Trophoblast cell (in vitro differentiated cells and primary cell): ENCODE measurements around the gene GNA15.

Source experiments
- DNase-seq, 2 donors: peaks; one replicate each; pipeline ENCODE4 v3.0.0-alpha.2; 2016
- H2AFZ ChIP-seq: 2 replicates; pipeline ENCODE4 v1.6.1; 2013; ENCODE audit warnings: low read length, moderate library complexity, mild to moderate bottlenecking; ENCODE audit not compliant: insufficient read depth, poor library complexity
- H2AK5ac ChIP-seq: 2 replicates; pipeline ENCODE4 v1.6.1; 2013; ENCODE audit warnings: mild to moderate bottlenecking, low read length
- H2BK120ac ChIP-seq: 2 replicates; pipeline ENCODE4 v1.6.1; 2013; ENCODE audit warnings: low read length, mild to moderate bottlenecking, moderate library complexity; ENCODE audit not compliant: insufficient read depth, poor library complexity
- H2BK12ac ChIP-seq: 2 replicates; pipeline ENCODE4 v1.6.1; 2013; ENCODE audit warnings: mild to moderate bottlenecking, low read length, moderate library complexity
- H2BK5ac ChIP-seq: 2 replicates; pipeline ENCODE4 v1.6.1; 2013; ENCODE audit warnings: low read length, low read depth, moderate library complexity, mild to moderate bottlenecking; ENCODE audit not compliant: poor library complexity
- H3K14ac ChIP-seq: 2 replicates; pipeline ENCODE4 v1.6.1; 2013; ENCODE audit warnings: mild to moderate bottlenecking, low read length
- H3K18ac ChIP-seq: 2 replicates; pipeline ENCODE4 v1.6.1; 2013; ENCODE audit warnings: mild to moderate bottlenecking, low read length
- H3K23ac ChIP-seq: 2 replicates; pipeline ENCODE4 v1.6.1; 2013; ENCODE audit warnings: low read length
- H3K27ac ChIP-seq: 2 replicates; pipeline ENCODE4 v1.5.1; 2013; ENCODE audit warnings: low read depth, mild to moderate bottlenecking, inconsistent platforms, low read length, moderate library complexity
- H3K27me3 ChIP-seq: 2 replicates; pipeline ENCODE4 v1.6.1; 2013; ENCODE audit warnings: inconsistent platforms, mild to moderate bottlenecking, low read length, moderate library complexity; ENCODE audit not compliant: insufficient read depth
- H3K36me3 ChIP-seq, 2 experiments: 1 replicate in 1 of 2; 2 replicates in 1 of 2; pipeline ENCODE4 v1.6.1; 2013; ENCODE audit warnings: low read length in 2 of 2, mild to moderate bottlenecking in 2 of 2, moderate library complexity in 1 of 2; ENCODE audit not compliant: insufficient read depth in 2 of 2, control insufficient read depth in 1 of 2
- H3K4ac ChIP-seq: 2 replicates; pipeline ENCODE4 v1.6.1; 2013; ENCODE audit warnings: low read depth, mild to moderate bottlenecking, low read length, moderate library complexity
- H3K4me1 ChIP-seq, 2 experiments: 1 replicate in 1 of 2; 2 replicates in 1 of 2; pipeline ENCODE4 v1.6.1; 2013; ENCODE audit warnings: low read length in 2 of 2, mild to moderate bottlenecking in 2 of 2, moderate library complexity in 1 of 2; ENCODE audit not compliant: insufficient read depth in 2 of 2, control insufficient read depth in 1 of 2
- H3K4me2 ChIP-seq: 2 replicates; pipeline ENCODE4 v1.6.1; 2013; ENCODE audit warnings: inconsistent platforms, mild to moderate bottlenecking, low read length, moderate library complexity
- H3K4me3 ChIP-seq: 2 replicates; pipeline ENCODE4 v1.5.1; 2013; ENCODE audit warnings: mild to moderate bottlenecking, low read depth, low read length, inconsistent platforms
- H3K79me1 ChIP-seq: one replicate; pipeline ENCODE4 v1.6.1; 2013; ENCODE audit warnings: low read length
- H3K79me2 ChIP-seq: 2 replicates; pipeline ENCODE4 v1.6.1; 2013; ENCODE audit warnings: low read length, mild to moderate bottlenecking; ENCODE audit not compliant: control insufficient read depth, insufficient read depth, poor library complexity
- H3K9ac ChIP-seq: 2 replicates; pipeline ENCODE4 v1.6.1; 2013; ENCODE audit warnings: mild to moderate bottlenecking, low read length
- H3K9me3 ChIP-seq: 2 replicates; pipeline ENCODE4 v1.6.1; 2013; ENCODE audit warnings: low read depth, mild to moderate bottlenecking, control low read depth, inconsistent platforms, low read length; ENCODE audit not compliant: insufficient read depth
- H4K12ac ChIP-seq: 2 replicates; pipeline ENCODE4 v1.6.1; 2013; ENCODE audit warnings: low read depth, mild to moderate bottlenecking, low read length, moderate library complexity
- H4K8ac ChIP-seq: 2 replicates; pipeline ENCODE4 v1.6.1; 2013; ENCODE audit warnings: low read depth, mild to moderate bottlenecking, low read length, moderate library complexity
- H4K91ac ChIP-seq: one replicate; pipeline ENCODE4 v1.6.1; 2013; ENCODE audit warnings: low read depth, mild to moderate bottlenecking, low read length, moderate library complexity
- WGBS: extraction: QIAGEN DNeasy Blood & Tissue Kit; methylation state at CpG from one replicate; pipeline ENCODE4 v1.1.7; 2013; ENCODE audit warnings: missing lambda C conversion rate; ENCODE audit not compliant: insufficient read length, insufficient coverage; ENCODE audit errors: extremely low coverage; 5-methylcytosine and 5-hydroxymethylcytosine counted together

GNA15 gene

GRCh38 chr19:3142292-3142670, 6.4 kb downstream of the GNA15 start:
- H3K4me2 ChIP-seq = no peak overlapping the region
- peaks cover 1% of the 10 kb centered on the region for H3K9me3 ChIP-seq
- no peak overlapping the region for H2BK5ac ChIP-seq
- DNase-seq = peak in 1 of 2 donors; percentile 36
- H2BK120ac ChIP-seq = no peak overlapping the region
- no peaks in the 10 kb centered on the region for H3K79me1 ChIP-seq
- no peak overlapping the region for H3K23ac ChIP-seq
- no peak overlapping the region for H4K91ac ChIP-seq
- H2BK12ac ChIP-seq = no peak overlapping the region
- H4K8ac ChIP-seq = no peak overlapping the region
- H3K4me1 ChIP-seq = no peaks in the 10 kb centered on the region
- no peak overlapping the region for H3K18ac ChIP-seq
- no peaks in the 10 kb centered on the region for H3K36me3 ChIP-seq
- no peak overlapping the region for H2AK5ac ChIP-seq
- H2AFZ ChIP-seq = no peak overlapping the region
- WGBS = no CpG with 5 or more reads among the region's 6 CpGs
- no peaks in the 10 kb centered on the region for H3K27me3 ChIP-seq
- H3K9ac ChIP-seq = no peak overlapping the region
- H3K27ac ChIP-seq = no peak overlapping the region
- H3K4me3 ChIP-seq = no peak overlapping the region
- no peak overlapping the region for H3K14ac ChIP-seq
- no peak overlapping the region for H4K12ac ChIP-seq
- H3K4ac ChIP-seq = no peak overlapping the region
- no peaks in the 10 kb centered on the region for H3K79me2 ChIP-seq

GRCh38 chr19:3142781-3143337, 7.0 kb downstream of the GNA15 start:
- H3K23ac ChIP-seq = no peak overlapping the region
- H3K9ac ChIP-seq = no peak overlapping the region
- DNase-seq = no peak

GRCh38 chr19:3145909-3146676, 10.3 kb downstream of the GNA15 start:
- H3K4me3 ChIP-seq = no peak overlapping the region
- H3K4me1 ChIP-seq = no peaks in the 10 kb centered on the region
- H3K4me2 ChIP-seq = no peak overlapping the region
- H2BK120ac ChIP-seq = no peak overlapping the region
- H3K79me1 ChIP-seq = no peaks in the 10 kb centered on the region
- no peak overlapping the region for H3K23ac ChIP-seq
- no CpG with 5 or more reads among the region's 20 CpGs for WGBS
- H2BK12ac ChIP-seq = no peak overlapping the region
- no peak overlapping the region for H4K8ac ChIP-seq
- H3K36me3 ChIP-seq = no peaks in the 10 kb centered on the region
- no peak overlapping the region for H3K27ac ChIP-seq
- H3K27me3 ChIP-seq = no peaks in the 10 kb centered on the region
- no peak overlapping the region for H3K4ac ChIP-seq
- H2AFZ ChIP-seq = no peak overlapping the region
- H4K12ac ChIP-seq = no peak overlapping the region
- H3K14ac ChIP-seq = no peak overlapping the region
- no peak for DNase-seq
- no peak overlapping the region for H4K91ac ChIP-seq
- no peak overlapping the region for H2AK5ac ChIP-seq
- H2BK5ac ChIP-seq = no peak overlapping the region
- H3K9me3 ChIP-seq = peaks cover 7% of the 10 kb centered on the region
- no peak overlapping the region for H3K9ac ChIP-seq
- H3K79me2 ChIP-seq = no peaks in the 10 kb centered on the region
- no peak overlapping the region for H3K18ac ChIP-seq

More at GRCh38 chr19:3142781-3143337, 7.0 kb downstream of the GNA15 start:
- Histone ChIP-seq H4K12ac (no peak overlapping the region), H2BK12ac (no peak overlapping the region), H3K36me3 (no peaks in the 10 kb centered on the region), H3K4me2 (no peak overlapping the region), H2BK5ac (no peak overlapping the region), H3K4ac (no peak overlapping the region), H4K8ac (no peak overlapping the region), H4K91ac (no peak overlapping the region), H2AK5ac (no peak overlapping the region), H3K79me2 (no peaks in the 10 kb centered on the region), H3K14ac (no peak overlapping the region), H3K27ac (no peak overlapping the region), H3K27me3 (no peaks in the 10 kb centered on the region), H3K4me3 (no peak overlapping the region), H3K79me1 (no peaks in the 10 kb centered on the region), H2BK120ac (no peak overlapping the region), H2AFZ (no peak overlapping the region), H3K9me3 (peaks cover 1% of the 10 kb centered on the region), H3K4me1 (no peaks in the 10 kb centered on the region), H3K18ac (no peak overlapping the region)
- no CpG with 5 or more reads among the region's 11 CpGs for WGBS

GRCh38 chr19:3146677-3147100, 10.9 kb downstream of the GNA15 start:
- Histone ChIP-seq H3K4me2 (no peak overlapping the region), H3K27me3 (no peaks in the 10 kb centered on the region), H3K4me3 (no peak overlapping the region), H3K79me2 (no peaks in the 10 kb centered on the region), H4K8ac (no peak overlapping the region), H3K27ac (no peak overlapping the region), H2BK12ac (no peak overlapping the region), H3K9me3 (peaks cover 7% of the 10 kb centered on the region), H2AFZ (no peak overlapping the region), H3K18ac (no peak overlapping the region), H2AK5ac (no peak overlapping the region), H3K4ac (no peak overlapping the region), H3K4me1 (no peaks in the 10 kb centered on the region), H4K12ac (no peak overlapping the region), H3K79me1 (no peaks in the 10 kb centered on the region), H2BK5ac (no peak overlapping the region), H3K23ac (no peak overlapping the region), H2BK120ac (no peak overlapping the region), H3K9ac (no peak overlapping the region), H3K14ac (no peak overlapping the region), H4K91ac (no peak overlapping the region), H3K36me3 (no peaks in the 10 kb centered on the region)
- no CpG with 5 or more reads among the region's 5 CpGs for WGBS
- peak in 1 of 2 donors; percentile 68 for DNase-seq
